Ovary (tissue), 9 donors: ENCODE results near the gene CLEC11A. TPM values are rescaled to one million over a fixed set of nuclear protein-coding genes. Genes with fewer than 3 reads are reported as not detected.

Experiments used
- DNase-seq, 5 donors: peaks; one replicate each; pipeline ENCODE4 v3.0.0-alpha.2; 2019 to 2020
- H3K27ac ChIP-seq, 2 donors: fragments of 200-600 bp; one replicate each; pipeline versions ENCODE4 v1.5.1 to v1.8.0; 2019 to 2022
- H3K27me3 ChIP-seq: fragments of 200-600 bp; one replicate; pipeline ENCODE4 v1.8.0; 2022
- H3K36me3 ChIP-seq: fragments of 200-600 bp; sonication (generic); one replicate; pipeline ENCODE4 v1.5.1; 2019
- H3K4me1 ChIP-seq: one replicate; pipeline ENCODE4 v1.8.1; 2013; ENCODE audit warnings: mild to moderate bottlenecking, moderate library complexity; ENCODE audit not compliant: insufficient read depth
- H3K4me3 ChIP-seq: fragments of 200-600 bp; sonication (generic); one replicate; pipeline ENCODE4 v1.5.1; 2017
- H3K9me3 ChIP-seq, 2 donors: fragments of 200-600 bp in 1 of 2; sonication (generic) in 1 of 2; one replicate each; pipeline versions ENCODE4 v1.5.1 to v1.8.1; 2013 to 2019; ENCODE audit warnings: mild to moderate bottlenecking in 1 of 2, moderate library complexity in 1 of 2
- EP300 ChIP-seq: sonication (generic); formaldehyde crosslinking; IDR thresholded peaks from one replicate; pipeline ENCODE4 v1.6.1; 2017; ENCODE audit warnings: antibody characterized with exemption
- POLR2A ChIP-seq: fragments of 450-650 bp; IDR thresholded peaks from one replicate; pipeline ENCODE4 v1.6.1; 2017; ENCODE audit warnings: antibody characterized with exemption, mild to moderate bottlenecking, moderate library complexity
- WGBS, 3 donors: extraction: QIAGEN DNeasy Blood & Tissue Kit in 1 of 3; methylation state at CpG; one replicate each; pipeline versions ENCODE4 v1.1.5 to v1.1.7; 2013 to 2017; 5-methylcytosine and 5-hydroxymethylcytosine counted together
- intact Hi-C, 4 donors: fragments of 100-400 bp; cut with DNase I; formaldehyde crosslinking; loops; one replicate each; pipeline versions ENCODE4 v1.11.0 to v1.15.1; 2022 to 2023
- polyA plus RNA-seq, 2 donors: library from polyadenylated mRNA; stranded (reverse); fragments of 200-250 nt in 1 of 2; fragments of 350-450 nt in 1 of 2; fragmentation: Illumina TruSeq in 1 of 2; extraction: RNeasy Lipid Tissue Mini Kit (QIAGEN cat#74804) in 1 of 2; gene quantifications; one replicate each; pipeline ENCODE4 v1.2.3, GENCODE V29; 2013 to 2014
- total RNA-seq, 7 donors: library from RNA; depleted of rRNA in 2 of 7; stranded (reverse); fragments of >200 nt in 2 of 7; fragmentation: NEBNext Ultra II Directional in 3 of 7; extraction: Animal tissue kit (Norgen Biotek cat#: 25700) in 3 of 7; gene quantifications; one replicate each; pipeline versions ENCODE4 v1.1.0 to v1.2.4, GENCODE V29; 2016 to 2023
- TF ChIP-seq, protein P1 (sequence below), 3 donors: fragments of 450-650 bp in 2 of 3; fragments of 200-600 bp in 1 of 3; IDR thresholded peaks; one replicate each; pipeline versions ENCODE4 v1.5.1 to v1.8.0; 2016 to 2022; ENCODE audit warnings: antibody characterized with exemption in 3 of 3, mild to moderate bottlenecking in 1 of 3
- donor health status: DM: no; HTN: no; CAD: no; lungs with moderate emphysema.
- donor health status: DM: no; HTN: no; CAD: no.
- donor health status: Bipolar disorder and iron deficiency.
- donor health status: DM: yes; HTN: yes; CAD: no.
- donor health status: DM: no; HTN: no; CAD: no.
- donor health status: DM: yes; HTN: yes; CAD: no.

The CLEC11A gene
- total and polyA plus RNA-seq, 9 donors: 3.8 to 120 (median 27.9) TPM

DNA sequence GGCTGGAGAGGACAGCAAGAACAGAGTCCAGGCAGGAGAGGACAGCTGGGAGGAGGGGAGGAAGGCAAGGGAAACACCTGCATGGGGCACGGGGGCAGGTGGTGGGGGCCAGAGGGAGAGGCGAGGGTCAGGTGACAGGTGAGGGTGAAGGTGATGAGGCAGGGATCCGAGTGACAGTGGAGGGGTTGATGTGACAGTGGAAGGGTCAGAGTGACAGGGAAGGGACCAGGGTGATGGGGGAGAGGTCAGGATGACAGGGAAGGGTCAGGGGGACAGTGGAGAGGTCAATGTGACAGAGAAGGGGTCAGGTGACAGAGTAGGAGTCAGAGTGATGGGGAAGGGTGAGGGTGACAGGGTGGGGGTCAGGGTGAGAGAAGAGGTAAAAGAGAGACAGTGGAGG lies 44.8 kb upstream of the CLEC11A start:
- no peaks in the 10 kb centered on the region for H3K4me1 ChIP-seq
- no peaks in the 10 kb centered on the region for H3K36me3 ChIP-seq
- H3K27ac ChIP-seq: no peak overlapping the region
- H3K9me3 ChIP-seq: no peaks in the 10 kb centered on the region
- no peak for TF ChIP-seq POLR2A
- TF ChIP-seq, protein P1, sequence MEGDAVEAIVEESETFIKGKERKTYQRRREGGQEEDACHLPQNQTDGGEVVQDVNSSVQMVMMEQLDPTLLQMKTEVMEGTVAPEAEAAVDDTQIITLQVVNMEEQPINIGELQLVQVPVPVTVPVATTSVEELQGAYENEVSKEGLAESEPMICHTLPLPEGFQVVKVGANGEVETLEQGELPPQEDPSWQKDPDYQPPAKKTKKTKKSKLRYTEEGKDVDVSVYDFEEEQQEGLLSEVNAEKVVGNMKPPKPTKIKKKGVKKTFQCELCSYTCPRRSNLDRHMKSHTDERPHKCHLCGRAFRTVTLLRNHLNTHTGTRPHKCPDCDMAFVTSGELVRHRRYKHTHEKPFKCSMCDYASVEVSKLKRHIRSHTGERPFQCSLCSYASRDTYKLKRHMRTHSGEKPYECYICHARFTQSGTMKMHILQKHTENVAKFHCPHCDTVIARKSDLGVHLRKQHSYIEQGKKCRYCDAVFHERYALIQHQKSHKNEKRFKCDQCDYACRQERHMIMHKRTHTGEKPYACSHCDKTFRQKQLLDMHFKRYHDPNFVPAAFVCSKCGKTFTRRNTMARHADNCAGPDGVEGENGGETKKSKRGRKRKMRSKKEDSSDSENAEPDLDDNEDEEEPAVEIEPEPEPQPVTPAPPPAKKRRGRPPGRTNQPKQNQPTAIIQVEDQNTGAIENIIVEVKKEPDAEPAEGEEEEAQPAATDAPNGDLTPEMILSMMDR (IDR thresholded peaks at IDR 0.05): no peak
- TF ChIP-seq EP300: no peak
- DNase-seq: no peak
- intact Hi-C loops: no loop called here
- no peaks in the 10 kb centered on the region for H3K27me3 ChIP-seq
- WGBS, 3 donors: 58 to 66% (median 64%) methylated on average over 3 of the region's 3 CpGs
- no peak overlapping the region for H3K4me3 ChIP-seq

DNA sequence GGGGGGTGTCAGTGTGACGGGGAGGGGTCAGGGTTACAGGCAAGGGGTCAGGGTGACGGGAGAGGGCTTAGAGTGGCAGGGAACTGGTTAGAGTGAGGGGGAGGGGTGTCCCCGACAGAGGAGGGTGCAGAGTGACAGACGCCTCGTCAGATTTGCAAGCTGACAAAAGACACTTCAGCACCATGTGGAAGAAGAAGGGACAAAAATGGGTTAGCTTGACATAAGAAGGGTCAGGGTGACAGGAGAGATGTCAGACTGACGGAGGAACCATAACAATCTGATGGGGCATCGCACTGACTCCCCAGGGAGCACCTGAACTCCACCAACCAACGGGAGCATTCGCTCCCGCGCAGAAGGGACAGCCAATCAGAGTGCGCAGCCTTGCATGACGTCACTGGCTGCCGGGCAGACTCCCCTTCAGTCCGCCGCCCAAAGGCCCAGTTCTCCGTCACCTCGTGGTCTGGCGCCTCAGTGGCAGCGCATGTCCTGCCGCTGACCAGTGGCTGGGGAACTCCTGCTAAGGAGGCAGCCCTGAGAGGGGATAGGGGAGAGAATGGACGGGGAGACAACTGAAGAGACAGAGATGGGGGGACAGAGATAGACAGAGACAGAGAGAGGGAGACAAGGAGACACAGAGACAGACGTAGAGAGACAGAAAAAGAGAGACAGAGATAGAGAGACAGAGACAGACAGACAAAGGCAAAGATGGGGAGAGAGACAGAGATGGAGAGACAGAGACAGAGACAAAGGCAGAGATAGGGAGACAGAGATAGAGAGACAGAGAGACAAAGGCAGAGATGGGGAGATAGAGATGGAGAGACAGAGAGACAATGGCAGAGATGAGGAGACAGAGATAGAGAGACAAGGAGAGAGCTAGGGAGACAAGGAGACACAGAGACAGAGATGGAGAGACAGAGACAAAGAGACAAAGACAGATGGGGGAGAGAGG lies 43.7 kb upstream of the CLEC11A start:
- Histone ChIP-seq H3K27me3 (no peaks in the 10 kb centered on the region), H3K4me1 (no peaks in the 10 kb centered on the region), H3K36me3 (no peaks in the 10 kb centered on the region), H3K9me3 (no peaks in the 10 kb centered on the region), H3K4me3 (no peak overlapping the region), H3K27ac (no peak overlapping the region)
- WGBS, 3 donors: 11 to 14% (median 13%) methylated on average over 23 of the region's 23 CpGs
- TF ChIP-seq EP300 (no peak), POLR2A (no peak)
- TF ChIP-seq, protein P1 (IDR thresholded peaks at IDR 0.05): no peak
- peak; percentile 19 to 74 (median 52) for DNase-seq
- intact Hi-C loops: no loop called here

DNA sequence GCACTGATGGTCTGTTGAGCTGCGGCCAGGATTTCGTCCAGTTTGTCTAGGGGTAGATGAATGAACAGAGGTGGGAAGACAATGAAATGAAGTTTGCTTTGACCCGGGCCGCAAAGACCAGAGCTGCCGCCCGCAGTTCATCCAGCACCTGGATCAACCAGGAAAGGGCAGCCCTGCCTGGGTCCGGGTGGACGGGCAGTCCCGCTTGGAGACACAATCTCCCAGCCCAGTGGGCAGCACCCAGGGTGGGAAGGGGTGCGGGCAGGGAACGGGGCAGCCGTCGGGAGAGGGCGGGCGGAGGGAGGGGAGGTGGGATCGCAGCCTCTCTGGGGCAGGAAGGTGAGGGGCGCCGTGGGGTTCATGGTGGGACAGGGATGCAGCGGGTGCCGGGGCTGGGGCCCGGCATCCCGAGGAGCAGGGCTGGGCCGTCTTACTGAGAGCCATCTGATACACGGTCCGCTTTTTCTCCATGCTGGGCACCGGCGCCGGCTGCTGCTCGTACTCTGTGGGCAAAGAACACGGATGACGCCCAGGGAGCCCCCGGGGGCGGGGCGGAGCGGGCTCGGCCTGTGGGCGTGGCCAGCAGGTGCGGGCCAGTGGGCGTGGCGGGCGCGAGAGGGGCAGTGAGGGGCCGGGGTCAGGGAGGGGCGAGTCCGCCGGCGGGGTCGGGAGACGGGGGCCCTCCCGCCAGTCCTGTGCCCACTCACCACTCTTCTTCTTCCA lies 36.7 kb upstream of the CLEC11A start:
- H3K4me3 ChIP-seq: no peak overlapping the region
- H3K27me3 ChIP-seq: no peaks in the 10 kb centered on the region
- no peaks in the 10 kb centered on the region for H3K36me3 ChIP-seq
- H3K9me3 ChIP-seq: no peaks in the 10 kb centered on the region
- no peak overlapping the region for H3K27ac ChIP-seq
- TF ChIP-seq POLR2A (no peak), EP300 (no peak)
- TF ChIP-seq, protein P1 (IDR thresholded peaks at IDR 0.05): no peak
- H3K4me1 ChIP-seq: no peaks in the 10 kb centered on the region
- no peak for DNase-seq
- intact Hi-C loops: no loop called here
- WGBS, 3 donors: 61 to 75% (median 63%) methylated on average over 37 to 50 of the region's 50 CpGs

DNA sequence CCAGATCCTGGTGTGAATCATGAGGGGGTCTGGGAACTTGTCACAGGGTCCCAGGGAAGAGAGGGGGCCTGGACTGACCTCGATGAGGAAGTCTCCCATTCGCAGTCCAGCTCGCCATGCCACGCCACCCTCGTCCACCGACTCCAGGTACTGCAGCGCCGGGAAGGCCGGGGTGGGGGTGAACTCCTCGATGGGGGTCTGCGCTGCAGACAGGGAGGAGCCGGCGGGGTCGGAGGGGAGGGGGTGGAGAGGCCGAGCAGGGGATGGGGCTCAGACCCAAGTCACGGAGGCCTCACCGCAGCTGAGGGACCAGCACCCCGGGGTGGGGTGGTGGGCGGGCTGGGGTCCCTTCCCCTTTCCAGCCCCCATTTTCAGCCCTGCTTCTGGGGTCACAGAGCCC lies 34.4 kb upstream of the CLEC11A start:
- Histone ChIP-seq H3K27me3 (no peaks in the 10 kb centered on the region), H3K36me3 (no peaks in the 10 kb centered on the region), H3K9me3 (no peaks in the 10 kb centered on the region), H3K4me1 (no peaks in the 10 kb centered on the region), H3K4me3 (no peak overlapping the region), H3K27ac (no peak overlapping the region)
- WGBS, 3 donors: 81 to 87% (median 83%) methylated on average over 16 to 19 of the region's 19 CpGs
- DNase-seq: no peak
- TF ChIP-seq POLR2A (no peak), EP300 (no peak)
- TF ChIP-seq, protein P1 (IDR thresholded peaks at IDR 0.05): no peak
- intact Hi-C loops: no loop called here
